Calu3 (cell line): ENCODE measurements around the gene ZNF189. TPM values are rescaled to one million over a fixed set of nuclear protein-coding genes. Genes with fewer than 3 reads are reported as not detected.

Experiments used
- BruUV-seq: library from RNA; stranded (reverse); fragments of 400-500 nt; replicated peaks from 2 replicates; lab custom pipeline; 2021; lab: Mats Ljungman, UMichigan
- CTCF ChIA-PET: fragments of 300-600 bp; sonication (Branson Sonifier 250); formaldehyde crosslinking; loops from one replicate; lab custom pipeline; 2022; ENCODE audit warnings: antibody characterized with exemption; lab: Charles Lee
- DNase-seq: peaks from one replicate; pipeline ENCODE4 v3.0.0; 2022
- H3K27ac Mint-ChIP-seq: one replicate; pipeline ENCODE4 v1.8.0; 2022; ENCODE audit warnings: mixed read lengths; ENCODE audit not compliant: unreplicated experiment
- H3K27me3 Mint-ChIP-seq: one replicate; pipeline ENCODE4 v1.8.0; 2022; ENCODE audit warnings: mixed read lengths; ENCODE audit not compliant: unreplicated experiment
- H3K36me3 Mint-ChIP-seq: one replicate; pipeline ENCODE4 v1.8.0; 2022; ENCODE audit warnings: mild to moderate bottlenecking, moderate library complexity, mixed read lengths; ENCODE audit not compliant: insufficient read depth, unreplicated experiment
- H3K4me1 Mint-ChIP-seq: one replicate; pipeline ENCODE4 v1.8.0; 2022; ENCODE audit warnings: mild to moderate bottlenecking, low read depth, mixed read lengths; ENCODE audit not compliant: unreplicated experiment
- H3K4me3 Mint-ChIP-seq: one replicate; pipeline ENCODE4 v1.8.0; 2022; ENCODE audit warnings: mild to moderate bottlenecking, low read depth, moderate library complexity, mixed read lengths; ENCODE audit not compliant: unreplicated experiment
- H3K9me3 Mint-ChIP-seq: one replicate; pipeline ENCODE4 v1.8.0; 2022; ENCODE audit warnings: low read depth, mixed read lengths; ENCODE audit not compliant: unreplicated experiment
- CTCF ChIP-seq: fragments of 200-600 bp; IDR thresholded peaks from one replicate; pipeline ENCODE4 v1.8.0; 2022; ENCODE audit warnings: antibody characterized with exemption; ENCODE audit not compliant: unreplicated experiment
- intact Hi-C: fragments of 100-400 bp; cut with micrococcal nuclease; formaldehyde crosslinking; loops from one replicate; pipeline ENCODE4 v1.10.0; 2022; ENCODE audit not compliant: unreplicated experiment
- total RNA-seq: library from RNA; stranded (reverse); gene quantifications from 2 replicates; pipeline ENCODE4 v1.2.3, GENCODE V29; 2022

Gene ZNF189
- total RNA-seq, 1 experiment from 2014 or later: 20.1 TPM

- TF ChIP-seq CTCF: no peak
- intact Hi-C loops: no loop called here
- no TSS peak for BruUV-seq
- Mint-ChIP-seq H3K4me3 (no peak overlapping the region), H3K27ac (no peak overlapping the region), H3K36me3 (no peaks in the 10 kb centered on the region), H3K27me3 (no peaks in the 10 kb centered on the region), H3K9me3 (no peaks in the 10 kb centered on the region), H3K4me1 (peaks cover 32% of the 10 kb centered on the region)
- no peak for DNase-seq
- CTCF ChIA-PET: interaction anchor here (1.5 kb wide), 1 partner anchor 11 kb away, joined by 4 read pairs; no protein-coding TSS in a partner anchor
Measured at GRCh38 chr9:101438523-101438922, 39.9 kb downstream of the ZNF189 start.

GRCh38 chr9:101440714-101441230, 42.1 kb downstream of the ZNF189 start:
- CTCF ChIA-PET: no interaction called here
- H3K4me3 Mint-ChIP-seq: no peak overlapping the region
- peaks cover 6% of the 10 kb centered on the region for H3K36me3 Mint-ChIP-seq
- intact Hi-C loops: no loop called here
- H3K27ac Mint-ChIP-seq: peak overlapping the region; percentile 27
- no peak for TF ChIP-seq CTCF
- H3K27me3 Mint-ChIP-seq: no peaks in the 10 kb centered on the region
- DNase-seq: no peak
- no TSS peak for BruUV-seq
- peaks cover 21% of the 10 kb centered on the region for H3K4me1 Mint-ChIP-seq
- no peaks in the 10 kb centered on the region for H3K9me3 Mint-ChIP-seq

- Mint-ChIP-seq H3K27me3 (no peaks in the 10 kb centered on the region), H3K27ac (no peak overlapping the region), H3K9me3 (no peaks in the 10 kb centered on the region), H3K4me1 (peaks cover 19% of the 10 kb centered on the region), H3K36me3 (peaks cover 6% of the 10 kb centered on the region), H3K4me3 (no peak overlapping the region)
- intact Hi-C loops: no loop called here
- CTCF ChIA-PET: no interaction called here
- TF ChIP-seq CTCF: no peak
- DNase-seq: no peak
- no TSS peak for BruUV-seq
Measured at GRCh38 chr9:101442318-101442717, 43.7 kb downstream of the ZNF189 start.

- CTCF ChIA-PET: no interaction called here
- peaks cover 19% of the 10 kb centered on the region for H3K4me1 Mint-ChIP-seq
- H3K9me3 Mint-ChIP-seq: no peaks in the 10 kb centered on the region
- BruUV-seq: no TSS peak
- H3K27me3 Mint-ChIP-seq: no peaks in the 10 kb centered on the region
- no peak for DNase-seq
- H3K4me3 Mint-ChIP-seq: no peak overlapping the region
- no peak overlapping the region for H3K27ac Mint-ChIP-seq
- H3K36me3 Mint-ChIP-seq: peaks cover 6% of the 10 kb centered on the region
- TF ChIP-seq CTCF: no peak
- intact Hi-C loops: no loop called here
Measured at GRCh38 chr9:101442736-101443135, 44.1 kb downstream of the ZNF189 start.
